Neural cell (in vitro differentiated cells): ENCODE results near the gene PNLIP.

ENCODE experiments used
- CTCF ChIP-seq: fragments of 450-650 bp; IDR thresholded peaks from 2 replicates; pipeline ENCODE4 v1.5.1; 2014; ENCODE audit warnings: antibody characterized with exemption, mild to moderate bottlenecking, moderate library complexity; ENCODE audit not compliant: poor library complexity, severe bottlenecking
- EP300 ChIP-seq: fragments of 450-650 bp; conservative IDR thresholded peaks from 2 replicates; pipeline ENCODE4 v1.6.1; 2014; ENCODE audit warnings: antibody characterized with exemption, mild to moderate bottlenecking, moderate library complexity; ENCODE audit not compliant: poor library complexity, severe bottlenecking
- MXI1 ChIP-seq: fragments of 450-650 bp; conservative IDR thresholded peaks from 2 replicates; pipeline ENCODE4 v1.6.1; 2014; ENCODE audit warnings: antibody characterized with exemption, mild to moderate bottlenecking; ENCODE audit not compliant: poor library complexity, severe bottlenecking
- POLR2AphosphoS5 ChIP-seq: IDR thresholded peaks from 2 replicates; pipeline ENCODE4 v1.6.1; 2012
- RAD21 ChIP-seq: fragments of 450-650 bp; conservative IDR thresholded peaks from 2 replicates; pipeline ENCODE4 v1.6.1; 2014; ENCODE audit warnings: antibody characterized with exemption, mild to moderate bottlenecking, moderate library complexity
- SMC3 ChIP-seq: fragments of 450-650 bp; conservative IDR thresholded peaks from 2 replicates; pipeline ENCODE4 v1.6.1; 2014; ENCODE audit warnings: antibody characterized with exemption, mild to moderate bottlenecking, moderate library complexity; ENCODE audit not compliant: poor library complexity
- TAF1 ChIP-seq: IDR thresholded peaks from 2 replicates; pipeline ENCODE4 v1.6.1; 2012; ENCODE audit warnings: low read depth
- TF ChIP-seq, protein P1 (sequence below): IDR thresholded peaks from 2 replicates; pipeline ENCODE4 v1.6.1; 2012; ENCODE audit warnings: borderline replicate concordance

GRCh38 chr10:116510565-116510964 is 35.2 kb upstream of the PNLIP start:
- TF ChIP-seq CTCF (no peak), RAD21 (no peak), POLR2AphosphoS5 (no peak), EP300 (no peak), SMC3 (no peak), TAF1 (no peak), MXI1 (no peak)
- TF ChIP-seq, protein P1, sequence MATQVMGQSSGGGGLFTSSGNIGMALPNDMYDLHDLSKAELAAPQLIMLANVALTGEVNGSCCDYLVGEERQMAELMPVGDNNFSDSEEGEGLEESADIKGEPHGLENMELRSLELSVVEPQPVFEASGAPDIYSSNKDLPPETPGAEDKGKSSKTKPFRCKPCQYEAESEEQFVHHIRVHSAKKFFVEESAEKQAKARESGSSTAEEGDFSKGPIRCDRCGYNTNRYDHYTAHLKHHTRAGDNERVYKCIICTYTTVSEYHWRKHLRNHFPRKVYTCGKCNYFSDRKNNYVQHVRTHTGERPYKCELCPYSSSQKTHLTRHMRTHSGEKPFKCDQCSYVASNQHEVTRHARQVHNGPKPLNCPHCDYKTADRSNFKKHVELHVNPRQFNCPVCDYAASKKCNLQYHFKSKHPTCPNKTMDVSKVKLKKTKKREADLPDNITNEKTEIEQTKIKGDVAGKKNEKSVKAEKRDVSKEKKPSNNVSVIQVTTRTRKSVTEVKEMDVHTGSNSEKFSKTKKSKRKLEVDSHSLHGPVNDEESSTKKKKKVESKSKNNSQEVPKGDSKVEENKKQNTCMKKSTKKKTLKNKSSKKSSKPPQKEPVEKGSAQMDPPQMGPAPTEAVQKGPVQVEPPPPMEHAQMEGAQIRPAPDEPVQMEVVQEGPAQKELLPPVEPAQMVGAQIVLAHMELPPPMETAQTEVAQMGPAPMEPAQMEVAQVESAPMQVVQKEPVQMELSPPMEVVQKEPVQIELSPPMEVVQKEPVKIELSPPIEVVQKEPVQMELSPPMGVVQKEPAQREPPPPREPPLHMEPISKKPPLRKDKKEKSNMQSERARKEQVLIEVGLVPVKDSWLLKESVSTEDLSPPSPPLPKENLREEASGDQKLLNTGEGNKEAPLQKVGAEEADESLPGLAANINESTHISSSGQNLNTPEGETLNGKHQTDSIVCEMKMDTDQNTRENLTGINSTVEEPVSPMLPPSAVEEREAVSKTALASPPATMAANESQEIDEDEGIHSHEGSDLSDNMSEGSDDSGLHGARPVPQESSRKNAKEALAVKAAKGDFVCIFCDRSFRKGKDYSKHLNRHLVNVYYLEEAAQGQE = no peak
